Dedifferentiated amniotic fluid mesenchymal stem cell (primary cell): ENCODE data around the gene ABCC11.

Experiments used
- DNase-seq: peaks from one replicate; pipeline ENCODE4 v3.0.0-alpha.2; 2016; ENCODE audit errors: extremely low spot score

Gene ABCC11

GRCh38 chr16:48164907-48165715 lies 82.2 kb downstream of the ABCC11 start:
- peak; percentile 61 for DNase-seq

- DNase-seq, result no peak
These were observed 84.4 kb downstream of the ABCC11 start for GRCh38 chr16:48162839-48163410.

DNA sequence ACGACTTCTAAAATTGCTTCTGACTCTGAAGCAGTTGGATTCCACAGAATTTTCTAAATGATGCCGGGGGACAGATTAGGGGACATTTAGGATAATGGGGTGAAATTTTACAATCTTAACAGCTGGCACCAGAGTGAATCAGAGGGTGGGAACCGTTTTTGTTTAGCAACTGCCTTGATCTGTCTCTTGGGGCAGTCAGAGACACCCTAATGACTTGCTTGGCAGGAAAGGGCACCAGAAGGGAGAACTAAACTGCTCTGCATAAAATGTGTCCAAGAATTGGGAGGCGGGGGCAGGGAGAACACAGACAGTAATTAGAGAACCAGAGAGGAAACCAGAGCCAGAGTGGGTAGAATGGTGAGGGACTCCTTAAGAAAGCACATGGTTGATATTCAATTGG lies 85.4 kb downstream of the ABCC11 start:
- no peak for DNase-seq

DNA sequence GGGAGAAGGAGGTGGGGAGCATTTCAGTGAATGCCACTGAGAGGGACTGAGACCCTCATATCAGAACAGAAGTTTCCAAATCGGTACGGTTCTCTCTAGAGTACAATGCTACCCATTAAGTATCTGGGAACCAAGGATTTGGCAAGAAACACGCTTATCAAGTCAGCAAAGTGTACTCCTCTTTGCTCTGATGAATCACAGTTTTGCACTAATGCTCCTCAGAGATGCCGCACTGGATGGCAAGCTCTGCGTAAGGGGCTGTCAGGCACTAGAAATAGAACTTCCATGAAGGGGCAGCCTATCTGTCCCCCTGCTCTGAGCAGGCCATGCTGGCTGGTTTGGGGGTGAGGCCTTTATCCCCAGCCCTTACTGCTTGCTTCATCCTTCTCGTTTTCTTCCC lies 86.8 kb downstream of the ABCC11 start:
- no peak for DNase-seq

DNA sequence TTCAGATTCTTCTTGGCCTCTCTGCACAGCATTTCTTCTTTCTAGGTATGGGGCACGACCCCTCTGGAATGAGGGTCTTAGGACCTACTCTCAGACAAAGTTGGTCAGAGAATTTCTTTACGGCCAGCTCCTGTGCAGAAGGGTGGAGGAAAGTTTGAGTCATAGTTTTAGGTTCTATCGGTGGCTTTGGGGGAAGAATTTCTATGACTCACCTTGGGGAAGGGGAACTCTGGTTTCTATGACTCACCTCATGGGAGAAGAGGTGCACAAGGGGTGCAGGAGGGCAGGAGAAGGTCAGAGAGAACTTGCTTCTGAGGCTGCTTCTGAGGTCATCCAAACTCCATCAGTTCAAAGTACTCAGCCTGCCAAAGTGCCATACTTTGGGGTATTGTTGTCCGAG lies 89.0 kb downstream of the ABCC11 start:
- no peak for DNase-seq

GRCh38 chr16:48157794-48158193 lies 89.5 kb downstream of the ABCC11 start:
- no peak for DNase-seq

GRCh38 chr16:48157302-48157701 lies 90.0 kb downstream of the ABCC11 start:
- no peak for DNase-seq

DNA sequence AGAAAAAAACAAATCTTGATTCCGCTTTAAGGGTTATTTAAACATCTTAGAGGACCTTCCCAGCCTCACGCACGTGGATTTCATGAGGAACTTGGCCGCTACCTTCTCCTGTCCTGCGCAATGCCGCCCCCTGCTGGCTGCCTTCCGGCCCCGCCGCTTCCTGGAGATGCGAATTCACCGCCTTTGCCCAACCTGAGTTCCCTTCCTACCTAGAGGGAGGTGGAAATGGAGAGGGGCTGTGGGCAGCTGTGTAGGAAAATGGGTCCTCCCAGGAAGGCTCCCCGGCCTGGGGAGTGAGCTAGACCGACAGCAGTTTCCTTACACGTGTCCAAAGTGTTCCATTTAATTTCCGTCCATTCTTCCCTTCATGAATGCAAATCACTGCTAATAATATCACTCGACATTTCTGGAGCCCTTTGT lies 90.5 kb downstream of the ABCC11 start:
- peak; percentile 77 for DNase-seq

- DNase-seq, result no peak
These were observed 91.2 kb downstream of the ABCC11 start, which contains the start of gene ABCC12 for GRCh38 chr16:48155926-48156789. TSS of gene ABCC12 (minus strand) at chr16:48155993. CDS start at chr16:48146424, 9,569 bp downstream.

GRCh38 chr16:48153774-48154173 lies 93.6 kb downstream of the ABCC11 start:
- DNase-seq, result no peak

DNA sequence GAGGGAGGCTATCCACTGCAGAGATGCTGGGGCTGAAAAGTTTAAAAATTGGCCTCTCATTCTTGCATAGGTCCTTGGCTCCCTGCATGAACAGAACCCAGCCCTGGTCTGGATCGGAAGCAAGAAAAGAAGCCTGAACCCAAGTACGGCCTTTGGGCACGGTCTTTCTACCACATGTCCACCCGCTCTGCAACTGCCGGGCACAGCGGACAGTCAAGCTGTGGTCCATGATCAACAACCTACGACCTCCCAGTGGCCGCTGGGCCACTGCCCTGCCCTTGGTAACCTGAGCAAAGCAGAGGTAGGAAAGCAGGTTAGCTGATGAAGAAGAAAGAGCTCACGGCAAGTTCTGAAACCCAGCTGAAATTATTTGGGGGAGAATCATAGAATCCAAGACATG lies 95.1 kb downstream of the ABCC11 start:
- DNase-seq, result no peak

- no peak for DNase-seq
These were observed 96.6 kb downstream of the ABCC11 start for GRCh38 chr16:48150707-48151106.

- DNase-seq, result no peak
These were observed 100.6 kb downstream of the ABCC11 start for GRCh38 chr16:48146710-48147109.

DNA sequence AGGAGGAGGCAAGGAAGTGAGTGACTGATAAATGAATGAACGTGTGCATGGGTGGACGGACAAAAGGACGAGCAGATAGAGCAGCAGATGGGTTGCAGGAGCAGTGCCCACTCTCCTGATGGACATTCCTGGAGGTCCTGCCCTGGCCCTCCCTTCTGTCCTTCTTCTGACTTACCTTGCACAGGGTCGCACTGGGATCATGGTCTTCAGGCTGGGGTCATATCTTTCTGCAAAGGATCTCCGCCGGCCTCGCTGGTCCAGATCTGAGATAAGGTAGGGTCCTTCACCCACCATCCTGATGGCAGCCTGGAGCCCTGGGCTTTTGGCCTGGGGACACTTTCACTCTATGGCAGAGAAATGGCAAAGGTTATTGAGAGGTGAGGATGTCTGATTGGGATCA lies 101.2 kb downstream of the ABCC11 start:
- no peak for DNase-seq

GRCh38 chr16:48143812-48144368 lies 103.4 kb downstream of the ABCC11 start:
- no peak for DNase-seq

- no peak for DNase-seq
These were observed 106.5 kb downstream of the ABCC11 start for GRCh38 chr16:48140821-48141220.

DNA sequence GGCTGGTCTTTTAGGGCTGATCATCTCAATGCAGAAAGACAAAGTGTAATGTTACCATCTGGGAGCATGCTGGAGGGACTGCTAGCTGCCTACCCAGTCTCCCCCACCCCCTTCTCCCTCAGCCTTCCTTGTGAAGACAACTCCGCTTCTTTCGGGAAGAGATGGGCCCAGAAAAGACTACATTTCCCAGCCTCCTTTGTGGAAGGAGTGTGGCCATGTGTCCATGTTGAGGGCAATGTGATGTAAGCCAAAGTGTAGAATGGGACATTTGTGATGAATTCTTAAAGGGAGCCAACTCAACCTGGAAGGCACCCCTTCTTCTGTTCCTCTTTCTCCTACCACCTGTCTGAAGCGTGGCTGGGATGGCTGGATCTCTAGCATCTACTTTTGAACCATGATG lies 107.8 kb downstream of the ABCC11 start:
- no peak for DNase-seq

- DNase-seq, result no peak
These were observed 108.8 kb downstream of the ABCC11 start for GRCh38 chr16:48138543-48138942.

DNA sequence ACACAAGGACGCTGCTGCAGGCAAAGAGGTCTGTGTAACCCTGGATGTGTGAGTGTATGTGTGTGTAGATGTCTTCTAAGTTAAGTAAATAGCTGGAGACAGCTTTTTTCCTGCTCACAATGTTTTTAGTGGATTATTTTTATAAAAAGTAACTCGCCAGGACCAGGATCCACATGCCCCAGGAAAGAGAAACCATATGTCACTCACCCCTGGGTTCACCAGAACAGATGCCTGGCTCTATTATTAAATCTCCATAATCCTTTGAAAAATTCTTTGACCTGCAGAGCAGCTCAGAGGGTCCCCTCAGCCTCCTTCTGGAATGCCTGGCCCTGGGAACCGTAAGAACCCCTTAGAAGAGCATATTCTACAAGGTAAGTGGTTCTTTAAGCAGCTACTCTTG lies 109.5 kb downstream of the ABCC11 start:
- no peak for DNase-seq

- no peak for DNase-seq
These were observed 110.6 kb downstream of the ABCC11 start for GRCh38 chr16:48136547-48137360.
